EH (cell line): ENCODE data around the gene RNU7-1.

ENCODE experiments used
- DNase-seq: peaks from one replicate; pipeline ENCODE4 v3.0.0-alpha.2; 2015; ENCODE audit warnings: low read depth

RNU7-1 gene

GRCh38 chr12:6953442-6954315, 10.1 kb downstream of the RNU7-1 start:
- peak; percentile 69 for DNase-seq

GRCh38 chr12:6954316-6955107, 10.9 kb downstream of the RNU7-1 start:
- DNase-seq: no peak

- DNase-seq: no peak
These were observed 11.7 kb downstream of the RNU7-1 start for GRCh38 chr12:6955108-6956020.

GRCh38 chr12:6956021-6956727, 12.6 kb downstream of the RNU7-1 start:
- no peak for DNase-seq

- no peak for DNase-seq
These were observed 13.6 kb downstream of the RNU7-1 start for GRCh38 chr12:6957151-6957701.

GRCh38 chr12:6957741-6958608, 14.4 kb downstream of the RNU7-1 start:
- DNase-seq: no peak

GRCh38 chr12:6958609-6959057, 15.0 kb downstream of the RNU7-1 start:
- no peak for DNase-seq

- no peak for DNase-seq
These were observed 15.6 kb downstream of the RNU7-1 start for GRCh38 chr12:6959058-6959804.

- no peak for DNase-seq
These were observed 16.4 kb downstream of the RNU7-1 start for GRCh38 chr12:6959805-6960592.

- peak; percentile 66 for DNase-seq
These were observed 17.1 kb downstream of the RNU7-1 start for GRCh38 chr12:6960593-6961277.

GRCh38 chr12:6961278-6961694, 17.7 kb downstream of the RNU7-1 start:
- DNase-seq: peak; percentile 69

- DNase-seq: peak; percentile 77
These were observed 18.2 kb downstream of the RNU7-1 start for GRCh38 chr12:6961695-6962284.

GRCh38 chr12:6962285-6963015, 18.8 kb downstream of the RNU7-1 start:
- DNase-seq: no peak

- no peak for DNase-seq
These were observed 19.6 kb downstream of the RNU7-1 start for GRCh38 chr12:6963016-6963731.

- no peak for DNase-seq
These were observed 20.3 kb downstream of the RNU7-1 start for GRCh38 chr12:6963791-6964413.

- no peak for DNase-seq
These were observed 21.0 kb downstream of the RNU7-1 start for GRCh38 chr12:6964605-6965025.
